K562 (cell line): Measurements from ENCODE around the gene CTSL. TPM values are rescaled to one million over a fixed set of nuclear protein-coding genes. Genes with fewer than 3 reads are reported as not detected.

Experiments
- BCL6 ChIP-seq: fragments of 250-450 bp; sonication (Bioruptor Pico); IDR thresholded peaks from 2 replicates; pipeline ENCODE4 v1.4.0; 2020
- BCOR ChIP-seq: fragments of 450-650 bp; IDR thresholded peaks from 2 replicates; pipeline ENCODE4 v1.6.1; 2016
- FOXA3 ChIP-seq, 2 experiments: fragments of 450-650 bp in 1 of 2; sonication (generic) in 1 of 2; formaldehyde crosslinking; IDR thresholded peaks in 1 of 2; conservative IDR thresholded peaks in 1 of 2; 2 replicates each; pipeline versions ENCODE4 v1.4.0 to v1.8.0; 2020 to 2022; ENCODE audit warnings: mild to moderate bottlenecking in 2 of 2, missing genetic modification reagents in 1 of 2
- FOXK1 ChIP-seq: sonication (generic); formaldehyde crosslinking; IDR thresholded peaks from 2 replicates; pipeline ENCODE4 v1.8.0; 2022; ENCODE audit warnings: missing genetic modification reagents, mild to moderate bottlenecking, borderline replicate concordance
- HIVEP1 ChIP-seq: fragments of 250-450 bp; sonication (Bioruptor Pico); IDR thresholded peaks from 2 replicates; pipeline ENCODE4 v1.4.0; 2020; ENCODE audit warnings: mild to moderate bottlenecking
- KAT2B ChIP-seq: IDR thresholded peaks from one replicate; pipeline ENCODE4 v1.6.1; 2012; ENCODE audit warnings: low read depth, mild to moderate bottlenecking, control low read depth, inconsistent platforms, low read length, moderate library complexity
- NFIC ChIP-seq: fragments of 450-650 bp; IDR thresholded peaks from 2 replicates; pipeline ENCODE4 v1.6.1; 2017; ENCODE audit warnings: mild to moderate bottlenecking, inconsistent platforms
- PHB2 ChIP-seq: fragments of 450-650 bp; IDR thresholded peaks from 2 replicates; pipeline ENCODE4 v1.6.1; 2017; ENCODE audit warnings: low read depth
- PKNOX1 ChIP-seq: fragments of 450-650 bp; IDR thresholded peaks from 2 replicates; pipeline ENCODE4 v1.6.1; 2016
- RBBP5 ChIP-seq: fragments of 200-600 bp; sonication (generic); IDR thresholded peaks from 2 replicates; pipeline ENCODE4 v1.6.1; 2012; ENCODE audit warnings: borderline replicate concordance, mild to moderate bottlenecking, low read length, control low read depth, inconsistent platforms; ENCODE audit not compliant: insufficient read depth, poor library complexity, severe bottlenecking
- RBM39 ChIP-seq: fragments of 200-400 bp; formaldehyde crosslinking; optimal IDR thresholded peaks from 2 replicates; pipeline ENCODE3; 2018; ENCODE audit warnings: low read depth, low read length
- RHOXF2B ChIP-seq: fragments of 250-450 bp; sonication (Bioruptor Pico); conservative IDR thresholded peaks from 2 replicates; pipeline ENCODE4 v1.5.1; 2021
- SMARCA4 ChIP-seq: fragments of 450-650 bp; IDR thresholded peaks from 2 replicates; pipeline ENCODE4 v1.6.1; 2016
- STAT5B ChIP-seq: fragments of 250-450 bp; sonication (Bioruptor Pico); IDR thresholded peaks from 2 replicates; pipeline ENCODE4 v1.8.0; 2021; ENCODE audit warnings: mild to moderate bottlenecking, inconsistent platforms
- TAF15 ChIP-seq: fragments of 200-400 bp; formaldehyde crosslinking; IDR thresholded peaks from 2 replicates; pipeline ENCODE4 v1.6.1; 2017; ENCODE audit warnings: mild to moderate bottlenecking, low read depth, low read length, moderate library complexity
- TEAD2 ChIP-seq: fragments of 450-650 bp; IDR thresholded peaks from 2 replicates; pipeline ENCODE4 v1.6.1; 2016; ENCODE audit warnings: missing genetic modification characterization, control low read depth, missing compliant biosample characterization
- ZBTB8A ChIP-seq: fragments of 450-650 bp; IDR thresholded peaks from 2 replicates; pipeline ENCODE4 v1.6.1; 2018; ENCODE audit warnings: mild to moderate bottlenecking, moderate library complexity; ENCODE audit not compliant: partially characterized antibody
- ZC3H8 ChIP-seq: fragments of 450-650 bp; IDR thresholded peaks from 2 replicates; pipeline ENCODE4 v1.6.1; 2017
- ZNF239 ChIP-seq: fragments of 250-450 bp; sonication (Bioruptor Pico); IDR thresholded peaks from 2 replicates; pipeline ENCODE4 v1.4.0; 2020; ENCODE audit warnings: mild to moderate bottlenecking
- ZNF695 ChIP-seq: fragments of 450-650 bp; formaldehyde crosslinking; IDR thresholded peaks from 2 replicates; pipeline ENCODE4 v1.4.0; 2020; ENCODE audit warnings: mild to moderate bottlenecking, moderate library complexity
- ZSCAN32 ChIP-seq: fragments of 450-650 bp; formaldehyde crosslinking; IDR thresholded peaks from 2 replicates; pipeline ENCODE4 v1.4.0; 2020; ENCODE audit warnings: mild to moderate bottlenecking, moderate library complexity
- polyA plus RNA-seq, 8 experiments: library from polyadenylated mRNA; depleted of rRNA in 4 of 8; stranded (reverse) in 5 of 8; unstranded in 3 of 8; fragments of >200 nt; fragmentation: Nextera tagmentation in 2 of 8; fragmentation: Illumina TruSeq in 1 of 8; extraction: Ambion mirVana in 2 of 8; extraction: Trizol in 1 of 8; gene quantifications; 2 replicates each; pipeline versions ENCODE4 v1.2.1 to v1.2.3, GENCODE V29; 2011 to 2014; ENCODE audit warnings: inconsistent platforms in 1 of 8, missing spikeins in 1 of 8
- total RNA-seq, 7 experiments: library from RNA; depleted of rRNA in 6 of 7; stranded (reverse); fragments of >200 nt in 6 of 7; fragmentation: Illumina TruSeq in 2 of 7; extraction: Trizol in 2 of 7; gene quantifications; 2 replicates each; pipeline versions ENCODE4 v1.2.1 to v1.2.3, GENCODE V29; 2011 to 2021; ENCODE audit warnings: low replicate concordance in 1 of 7
- TF ChIP-seq, protein P1 (sequence below): fragments of 250-450 bp; sonication (Bioruptor Pico); IDR thresholded peaks from 2 replicates; pipeline ENCODE4 v1.4.0; 2020; ENCODE audit warnings: mild to moderate bottlenecking, moderate library complexity

The CTSL gene
- total and polyA plus RNA-seq, 9 of the 15 experiments (the other 6 are each of a cell fraction or from before 2014, with no cell fraction given): 55.9 to 165 (median 93.7) TPM

- TF ChIP-seq, protein P1, sequence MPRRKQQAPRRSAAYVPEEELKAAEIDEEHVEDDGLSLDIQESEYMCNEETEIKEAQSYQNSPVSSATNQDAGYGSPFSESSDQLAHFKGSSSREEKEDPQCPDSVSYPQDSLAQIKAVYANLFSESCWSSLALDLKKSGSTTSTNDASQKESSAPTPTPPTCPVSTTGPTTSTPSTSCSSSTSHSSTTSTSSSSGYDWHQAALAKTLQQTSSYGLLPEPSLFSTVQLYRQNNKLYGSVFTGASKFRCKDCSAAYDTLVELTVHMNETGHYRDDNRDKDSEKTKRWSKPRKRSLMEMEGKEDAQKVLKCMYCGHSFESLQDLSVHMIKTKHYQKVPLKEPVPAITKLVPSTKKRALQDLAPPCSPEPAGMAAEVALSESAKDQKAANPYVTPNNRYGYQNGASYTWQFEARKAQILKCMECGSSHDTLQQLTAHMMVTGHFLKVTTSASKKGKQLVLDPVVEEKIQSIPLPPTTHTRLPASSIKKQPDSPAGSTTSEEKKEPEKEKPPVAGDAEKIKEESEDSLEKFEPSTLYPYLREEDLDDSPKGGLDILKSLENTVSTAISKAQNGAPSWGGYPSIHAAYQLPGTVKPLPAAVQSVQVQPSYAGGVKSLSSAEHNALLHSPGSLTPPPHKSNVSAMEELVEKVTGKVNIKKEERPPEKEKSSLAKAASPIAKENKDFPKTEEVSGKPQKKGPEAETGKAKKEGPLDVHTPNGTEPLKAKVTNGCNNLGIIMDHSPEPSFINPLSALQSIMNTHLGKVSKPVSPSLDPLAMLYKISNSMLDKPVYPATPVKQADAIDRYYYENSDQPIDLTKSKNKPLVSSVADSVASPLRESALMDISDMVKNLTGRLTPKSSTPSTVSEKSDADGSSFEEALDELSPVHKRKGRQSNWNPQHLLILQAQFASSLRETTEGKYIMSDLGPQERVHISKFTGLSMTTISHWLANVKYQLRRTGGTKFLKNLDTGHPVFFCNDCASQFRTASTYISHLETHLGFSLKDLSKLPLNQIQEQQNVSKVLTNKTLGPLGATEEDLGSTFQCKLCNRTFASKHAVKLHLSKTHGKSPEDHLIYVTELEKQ (CRISPR knock-in tag): no peak
- TF ChIP-seq RBM39 (no peak), ZNF239 (CRISPR knock-in tag) (no peak), PHB2 (no peak), BCOR (no peak), SMARCA4 (peak; percentile 92), PKNOX1 (peak; percentile 63), KAT2B (no peak), ZNF695 (CRISPR knock-in tag) (no peak), ZSCAN32 (no peak), FOXK1 (CRISPR knock-in tag) (no peak), ZC3H8 (no peak), BCL6 (no peak), FOXA3 (CRISPR knock-in tag; conservative IDR thresholded peaks at IDR 0.05 in 1 of 2, IDR thresholded peaks at IDR 0.05 in 1 of 2) (peak; percentile 69 to 92; a peak in 3 of 4 replicates), TEAD2 (tag) (no peak), HIVEP1 (CRISPR knock-in tag) (no peak), TAF15 (no peak), ZBTB8A (no peak), STAT5B (no peak), NFIC (peak; percentile 85), RBBP5 (no peak), RHOXF2B (CRISPR knock-in tag) (no peak)
Measured at GRCh38 chr9:87714819-87715218, 11.1 kb upstream of the CTSL start (continued).
